Stimulated activated CD4-positive, alpha-beta T cell treated with anti-CD3 and anti-CD28 coated beads, Interleukin-12 subunit alpha, Interleukin-12 subunit beta, amount 100 ng/mL, for 4 hours (primary cell): ENCODE results near the gene CFP.

ENCODE experiments used
- DNase-seq: peaks from one replicate; pipeline ENCODE4 v3.0.0-alpha.2; 2020

Gene CFP

GRCh38 chrX:47573341-47574075, 56.2 kb downstream of the CFP start:
- DNase-seq, result no peak
